DMS53 treated with DMSO at 0.1 percent for 48 hours (cell line): Measurements from ENCODE around the gene SSBP4.

Experiments used
- DNase-seq: peaks from one replicate; lab custom pipeline; 2025; ENCODE audit not compliant: unreplicated experiment; lab: John Stamatoyannopoulos, UW

The SSBP4 gene

GRCh38 chr19:18419699-18420460 is 682 bp downstream of the SSBP4 start:
- DNase-seq, result no peak

- DNase-seq, result no peak
Measured at GRCh38 chr19:18420930-18421329, 1.7 kb downstream of the SSBP4 start.

GRCh38 chr19:18421371-18421959 is 2.3 kb downstream of the SSBP4 start:
- no peak for DNase-seq

GRCh38 chr19:18422530-18423191 is 3.5 kb downstream of the SSBP4 start:
- DNase-seq, result no peak

GRCh38 chr19:18423258-18424020 is 4.2 kb downstream of the SSBP4 start:
- DNase-seq, result no peak

- no peak for DNase-seq
Measured at GRCh38 chr19:18424122-18424889, 5.1 kb downstream of the SSBP4 start.

GRCh38 chr19:18424890-18425514 is 5.8 kb downstream of the SSBP4 start:
- DNase-seq, result no peak

- DNase-seq, result no peak
Measured at GRCh38 chr19:18425515-18426415, 6.6 kb downstream of the SSBP4 start.

GRCh38 chr19:18426416-18426767 is 7.2 kb downstream of the SSBP4 start:
- DNase-seq, result no peak

- no peak for DNase-seq
Measured at GRCh38 chr19:18427080-18427742, 8.0 kb downstream of the SSBP4 start.

GRCh38 chr19:18427743-18428113 is 8.5 kb downstream of the SSBP4 start:
- no peak for DNase-seq

GRCh38 chr19:18428173-18428786 is 9.1 kb downstream of the SSBP4 start:
- no peak for DNase-seq

GRCh38 chr19:18428787-18429674 is 9.8 kb downstream of the SSBP4 start:
- peak; percentile 51 for DNase-seq

- no peak for DNase-seq
Measured at GRCh38 chr19:18429717-18430416, 10.7 kb downstream of the SSBP4 start.

GRCh38 chr19:18430417-18431144 is 11.4 kb downstream of the SSBP4 start:
- DNase-seq, result no peak
